ENCODE measurements around the gene PLCL1. TPM values are rescaled to one million over a fixed set of nuclear protein-coding genes. Genes with fewer than 3 reads are reported as not detected.

The PLCL1 gene
- total and polyA plus RNA-seq, 12 donors = 1.6 to 24.0 (median 4.9) TPM

- TF ChIP-seq POLR2A (IDR thresholded peaks at IDR 0.05) (no peak), CTCF (IDR thresholded peaks at IDR 0.05) (no peak)
- WGBS, 4 donors = 76 to 81% (median 79%) methylated on average over 4 of the region's 4 CpGs
- DNase-seq = no peak
- Histone ChIP-seq H3K36me3 (replicated peaks in 1 of 2) (no peaks in the 10 kb centered on the region), H3K27ac (no peak overlapping the region), H3K27me3 (no peaks in the 10 kb centered on the region), H3K4me1 (replicated peaks in 1 of 2) (peaks cover 0 to 13% of the 10 kb centered on the region in 2 donors), H3K9me3 (replicated peaks in 1 of 3) (no peaks in the 10 kb centered on the region), H3K4me3 (no peak overlapping the region)
- intact Hi-C loops (cut with DNase I) = no loop called here
Observed at GRCh38 chr2:197954328-197954727, 149.9 kb downstream of the PLCL1 start.

- 91 to 93% (median 92%) methylated on average over 3 of the region's 3 CpGs for WGBS, 4 donors
- DNase-seq = no peak
- Histone ChIP-seq H3K9me3 (replicated peaks in 1 of 3) (no peaks in the 10 kb centered on the region), H3K4me3 (no peak overlapping the region), H3K4me1 (replicated peaks in 1 of 2) (peaks cover 0 to 4% of the 10 kb centered on the region in 2 donors), H3K27ac (no peak overlapping the region), H3K27me3 (no peaks in the 10 kb centered on the region), H3K36me3 (replicated peaks in 1 of 2) (no peaks in the 10 kb centered on the region)
- TF ChIP-seq CTCF (IDR thresholded peaks at IDR 0.05) (no peak), POLR2A (IDR thresholded peaks at IDR 0.05) (no peak)
- intact Hi-C loops (cut with DNase I) = no loop called here
Observed at GRCh38 chr2:197958592-197959150, 154.3 kb downstream of the PLCL1 start.

GRCh38 chr2:197959383-197959782, 155.0 kb downstream of the PLCL1 start:
- Histone ChIP-seq H3K4me3 (no peak overlapping the region), H3K27me3 (no peaks in the 10 kb centered on the region), H3K9me3 (replicated peaks in 1 of 3) (no peaks in the 10 kb centered on the region), H3K36me3 (replicated peaks in 1 of 2) (no peaks in the 10 kb centered on the region), H3K4me1 (replicated peaks in 1 of 2) (peaks cover 0 to 4% of the 10 kb centered on the region in 2 donors), H3K27ac (no peak overlapping the region)
- intact Hi-C loops (cut with DNase I) = no loop called here
- 95 to 100% (median 97%) methylated on average over 1 of the region's 1 CpG for WGBS, 4 donors
- no peak for TF ChIP-seq POLR2A (IDR thresholded peaks at IDR 0.05)
- no peak for DNase-seq

- no peak for TF ChIP-seq POLR2A (IDR thresholded peaks at IDR 0.05)
- H3K4me3 ChIP-seq = no peak overlapping the region
- H3K27ac ChIP-seq = no peak overlapping the region
- WGBS, 4 donors = 23 to 44% (median 32%) methylated on average over 2 of the region's 2 CpGs
- no peaks in the 10 kb centered on the region for H3K4me1 ChIP-seq (replicated peaks in 1 of 2)
- no peaks in the 10 kb centered on the region for H3K36me3 ChIP-seq (replicated peaks in 1 of 2)
- H3K27me3 ChIP-seq = no peaks in the 10 kb centered on the region
- DNase-seq = no peak
- H3K9me3 ChIP-seq (replicated peaks in 1 of 3) = peaks cover 0 to 5% (median 0%) of the 10 kb centered on the region in 3 donors
- intact Hi-C loops (cut with DNase I) = no loop called here
Observed at GRCh38 chr2:197960786-197961185, 156.4 kb downstream of the PLCL1 start.

GRCh38 chr2:197964720-197965119, 160.3 kb downstream of the PLCL1 start:
- H3K36me3 ChIP-seq (replicated peaks in 1 of 2) = no peaks in the 10 kb centered on the region
- TF ChIP-seq POLR2A (IDR thresholded peaks at IDR 0.05) = no peak
- no peak for TF ChIP-seq CTCF (IDR thresholded peaks at IDR 0.05)
- intact Hi-C loops (cut with DNase I) = no loop called here
- peaks cover 0 to 5% (median 0%) of the 10 kb centered on the region in 3 donors for H3K9me3 ChIP-seq (replicated peaks in 1 of 3)
- no peaks in the 10 kb centered on the region for H3K27me3 ChIP-seq
- H3K4me3 ChIP-seq = no peak overlapping the region
- H3K4me1 ChIP-seq (replicated peaks in 1 of 2) = no peaks in the 10 kb centered on the region
- no peak for DNase-seq
- H3K27ac ChIP-seq = no peak overlapping the region

Measured in adrenal gland (tissue), 12 donors.